DND-41 (cell line): Measurements from ENCODE around the gene ABITRAM.

Experiments
- EZH2 ChIP-seq: IDR thresholded peaks from 3 replicates; pipeline ENCODE4 v1.6.1; 2012; ENCODE audit warnings: borderline replicate concordance, low read depth, mild to moderate bottlenecking, moderate library complexity, low read length, inconsistent platforms; ENCODE audit not compliant: severe bottlenecking
- TF ChIP-seq, protein P1 (sequence below): IDR thresholded peaks from 2 replicates; pipeline ENCODE4 v1.5.1; 2012; ENCODE audit warnings: borderline replicate concordance, low read length, moderate library complexity, mild to moderate bottlenecking; ENCODE audit not compliant: poor library complexity, severe bottlenecking; ENCODE audit errors: extremely low read depth

DNA sequence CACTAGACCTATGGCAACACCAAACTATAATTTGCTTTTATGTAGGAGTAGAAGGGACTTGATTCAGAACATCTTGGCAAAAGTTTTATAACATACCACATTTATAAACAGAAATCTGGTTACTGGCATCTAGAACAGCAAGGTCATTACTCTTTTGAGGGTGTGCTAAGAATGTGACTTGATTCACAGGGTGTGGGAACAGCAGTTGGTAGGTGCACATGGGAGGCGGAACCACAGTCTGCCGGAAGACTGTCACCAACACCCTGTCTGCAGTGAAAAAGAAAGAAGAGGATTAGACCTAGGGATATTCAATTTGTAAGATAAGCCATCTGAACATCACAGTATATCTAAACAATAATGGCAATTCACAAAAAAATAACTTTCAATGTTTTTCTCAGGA is 23.3 kb upstream of the ABITRAM start:
- TF ChIP-seq, protein P1, sequence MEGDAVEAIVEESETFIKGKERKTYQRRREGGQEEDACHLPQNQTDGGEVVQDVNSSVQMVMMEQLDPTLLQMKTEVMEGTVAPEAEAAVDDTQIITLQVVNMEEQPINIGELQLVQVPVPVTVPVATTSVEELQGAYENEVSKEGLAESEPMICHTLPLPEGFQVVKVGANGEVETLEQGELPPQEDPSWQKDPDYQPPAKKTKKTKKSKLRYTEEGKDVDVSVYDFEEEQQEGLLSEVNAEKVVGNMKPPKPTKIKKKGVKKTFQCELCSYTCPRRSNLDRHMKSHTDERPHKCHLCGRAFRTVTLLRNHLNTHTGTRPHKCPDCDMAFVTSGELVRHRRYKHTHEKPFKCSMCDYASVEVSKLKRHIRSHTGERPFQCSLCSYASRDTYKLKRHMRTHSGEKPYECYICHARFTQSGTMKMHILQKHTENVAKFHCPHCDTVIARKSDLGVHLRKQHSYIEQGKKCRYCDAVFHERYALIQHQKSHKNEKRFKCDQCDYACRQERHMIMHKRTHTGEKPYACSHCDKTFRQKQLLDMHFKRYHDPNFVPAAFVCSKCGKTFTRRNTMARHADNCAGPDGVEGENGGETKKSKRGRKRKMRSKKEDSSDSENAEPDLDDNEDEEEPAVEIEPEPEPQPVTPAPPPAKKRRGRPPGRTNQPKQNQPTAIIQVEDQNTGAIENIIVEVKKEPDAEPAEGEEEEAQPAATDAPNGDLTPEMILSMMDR, result no peak
- TF ChIP-seq EZH2, result no peak
